GM18951 (cell line): ENCODE results near the gene GATB.

ENCODE experiments used
- POLR2A ChIP-seq: IDR thresholded peaks from 4 replicates; pipeline ENCODE4 v1.6.1; 2011; ENCODE audit warnings: mild to moderate bottlenecking; ENCODE audit not compliant: insufficient read length, insufficient read depth; ENCODE audit errors: extremely low read depth
- in situ Hi-C: fragments of 300-500 bp; cut with MboI; formaldehyde crosslinking; loops from one replicate; pipeline ENCODE4 v1.12.0; 2022; ENCODE audit warnings: low sequenced_read_pairs, mixed read lengths, inconsistent platforms; ENCODE audit not compliant: unreplicated experiment

The GATB gene

DNA sequence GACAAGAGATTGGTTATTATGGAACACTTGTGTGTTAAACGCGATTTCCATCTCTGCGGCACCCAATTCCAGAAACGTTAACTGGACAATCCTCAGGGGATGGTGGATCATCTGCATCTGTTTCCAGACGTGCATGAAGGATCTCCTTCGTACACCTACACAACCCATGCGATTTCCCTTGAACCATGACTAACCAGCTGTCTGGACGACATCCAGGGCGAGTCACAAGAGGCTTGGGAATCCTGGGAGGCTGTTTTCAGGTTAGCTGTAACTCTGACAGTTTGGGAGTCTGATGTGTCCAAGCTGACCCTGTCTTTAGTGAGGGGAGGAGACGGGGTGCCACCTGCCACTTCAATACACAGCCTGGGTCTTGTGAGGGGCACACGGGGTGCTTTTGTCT, 84.5 kb downstream of the GATB start:
- in situ Hi-C loops, result no loop called here
- TF ChIP-seq POLR2A, result no peak

DNA sequence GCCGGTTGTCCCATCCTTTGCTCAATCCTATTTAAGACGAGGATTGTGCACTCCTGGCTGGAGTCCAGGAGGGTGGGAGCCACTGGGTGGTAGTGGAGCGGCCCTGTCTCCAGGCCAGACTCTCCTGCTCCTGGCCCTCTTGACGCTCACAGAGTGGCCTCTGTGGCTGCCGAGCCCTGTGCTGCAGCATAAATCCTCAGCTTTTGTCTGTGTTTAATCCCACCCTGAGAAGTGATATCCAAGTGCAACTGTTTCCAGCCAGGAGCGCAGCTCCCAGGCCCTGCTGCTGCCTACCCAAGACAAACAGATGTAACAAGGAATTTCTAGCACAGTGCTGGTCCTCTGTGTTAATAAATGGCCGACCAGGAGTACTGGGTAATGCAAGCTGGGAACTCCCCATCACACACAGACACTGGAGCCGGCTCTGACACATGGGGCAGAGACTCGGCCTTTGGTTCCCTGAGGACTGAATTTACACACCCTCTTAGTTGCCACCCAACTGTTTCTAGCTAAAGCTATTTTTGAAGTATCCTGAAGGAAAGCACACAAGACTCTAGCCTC, 85.3 kb downstream of the GATB start:
- no peak for TF ChIP-seq POLR2A
- in situ Hi-C loops, result no loop called here

DNA sequence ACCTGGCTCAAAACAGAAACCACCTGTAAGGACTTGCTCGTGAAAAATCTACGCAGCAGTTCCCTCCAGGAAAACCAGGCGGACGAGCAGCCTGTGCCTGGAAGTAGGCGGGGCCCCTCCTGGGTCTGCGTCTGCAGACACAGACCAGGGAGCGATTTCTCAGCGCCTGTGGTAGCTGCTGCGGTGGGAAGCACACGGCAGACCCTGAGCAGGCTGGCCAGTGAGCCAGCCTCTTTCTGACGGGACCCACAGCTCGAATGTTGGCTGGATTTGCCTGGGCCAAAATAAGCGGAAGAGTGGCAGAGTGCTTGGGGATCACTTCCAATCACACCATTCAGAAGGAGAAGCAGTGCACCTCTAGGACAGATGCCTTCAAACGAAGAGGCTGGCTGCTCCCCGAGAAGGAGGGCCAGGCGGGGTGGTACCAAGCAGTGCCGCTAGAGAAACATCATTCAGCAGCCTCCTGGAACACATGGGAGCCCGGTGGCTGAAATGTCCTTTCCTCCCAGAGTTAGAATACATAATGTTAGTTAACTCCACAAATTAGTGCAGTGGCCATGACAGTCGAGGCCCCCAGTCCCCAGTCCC, 85.9 kb downstream of the GATB start:
- TF ChIP-seq POLR2A, result no peak
- in situ Hi-C loops, result no loop called here

DNA sequence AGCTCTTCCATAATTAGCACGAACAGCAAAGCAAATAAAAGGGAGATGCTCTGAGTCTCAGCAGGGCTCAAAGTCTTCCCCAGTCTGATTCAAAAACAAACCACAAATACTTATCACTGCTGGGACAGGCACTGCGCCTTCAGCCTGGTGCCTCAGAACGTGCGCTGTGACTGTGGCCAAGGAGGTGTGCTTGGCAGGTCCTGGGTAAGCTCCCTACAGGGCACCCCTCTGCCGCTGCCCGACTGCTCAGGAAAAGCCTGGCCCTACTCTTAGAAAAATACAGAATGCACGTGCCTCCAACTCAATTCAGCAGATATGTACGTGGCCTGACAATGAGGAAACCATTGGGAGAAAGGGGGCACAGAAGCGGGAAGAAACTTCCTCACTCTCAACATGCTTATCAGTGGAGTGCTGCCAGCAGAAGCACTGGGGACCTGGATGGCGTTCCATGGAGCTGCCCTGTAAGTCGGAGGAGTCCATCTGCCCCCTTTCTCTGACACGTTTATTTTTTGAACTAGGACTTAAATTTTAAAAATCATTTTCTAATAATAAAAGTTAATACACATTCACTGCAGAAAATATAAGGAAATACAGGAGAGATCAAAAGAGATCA, 86.8 kb downstream of the GATB start:
- in situ Hi-C loops, result no loop called here
- TF ChIP-seq POLR2A, result no peak

DNA sequence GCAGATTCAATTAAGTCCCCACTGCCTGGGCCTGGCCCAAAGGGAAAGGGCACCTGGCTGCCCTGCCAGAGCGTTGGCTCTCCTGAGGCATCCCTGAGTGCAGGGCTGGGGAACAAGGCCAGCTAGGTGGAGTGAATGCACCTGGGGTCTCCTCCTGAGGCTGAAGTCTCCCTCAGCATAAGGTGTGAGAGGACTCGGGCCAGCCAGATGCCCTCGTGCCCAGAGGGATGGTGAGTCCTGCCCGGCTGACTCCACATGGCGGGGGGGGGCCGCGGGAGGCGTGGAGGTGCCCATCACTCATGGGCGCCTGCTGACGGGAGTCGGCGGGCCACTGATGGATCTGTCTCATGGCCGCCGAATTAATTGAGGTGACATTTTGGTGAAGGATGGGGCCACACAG, 87.8 kb downstream of the GATB start:
- in situ Hi-C loops, result no loop called here

DNA sequence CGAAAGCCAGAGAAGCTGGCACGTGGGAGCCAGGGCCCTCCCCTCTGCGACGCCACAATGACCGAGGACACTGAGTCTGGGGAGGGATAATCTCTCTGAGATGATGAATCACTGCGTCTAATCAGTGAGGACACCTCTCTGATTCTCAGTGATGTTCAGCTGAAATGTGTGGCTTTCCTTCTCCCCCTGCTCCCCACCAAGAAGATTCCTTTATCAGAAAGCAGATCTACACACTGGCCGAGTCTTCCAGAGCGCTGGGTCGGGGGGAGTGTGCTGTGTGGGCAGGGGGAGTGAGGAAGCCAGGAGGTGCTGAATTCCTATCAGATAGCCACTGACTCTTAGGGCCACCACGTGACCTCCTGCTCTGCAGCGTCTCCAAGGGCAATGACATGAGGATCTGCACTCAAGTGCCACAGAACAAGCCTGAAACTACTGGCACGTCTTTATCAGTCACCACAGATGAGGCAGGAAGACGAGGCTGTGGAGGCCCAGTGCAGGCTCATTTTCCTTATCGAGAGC, 89.2 kb downstream of the GATB start:
- in situ Hi-C loops, result no loop called here
- no peak for TF ChIP-seq POLR2A

More for the DNA sequence above, 87.8 kb downstream of the GATB start:
- no peak for TF ChIP-seq POLR2A

DNA sequence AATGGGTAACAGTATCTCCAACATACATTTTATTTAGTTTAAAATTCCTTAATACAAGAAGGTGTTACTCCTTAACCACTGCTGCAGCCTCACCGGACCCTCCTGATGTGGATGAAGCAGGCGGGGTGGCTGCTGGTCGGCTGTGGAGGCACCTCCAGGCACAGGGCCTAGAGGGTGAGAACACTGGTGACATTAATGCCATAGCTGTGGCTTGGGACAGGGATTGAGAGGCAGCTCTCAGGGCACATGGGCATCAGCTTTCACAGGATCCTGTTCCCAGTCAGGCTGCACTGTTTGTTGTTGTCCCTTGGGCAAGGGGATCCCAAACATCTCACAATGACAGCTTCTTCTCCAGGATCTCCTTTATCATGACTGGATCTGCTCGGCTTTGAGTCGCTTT, 90.0 kb downstream of the GATB start:
- in situ Hi-C loops, result no loop called here
- TF ChIP-seq POLR2A, result no peak

DNA sequence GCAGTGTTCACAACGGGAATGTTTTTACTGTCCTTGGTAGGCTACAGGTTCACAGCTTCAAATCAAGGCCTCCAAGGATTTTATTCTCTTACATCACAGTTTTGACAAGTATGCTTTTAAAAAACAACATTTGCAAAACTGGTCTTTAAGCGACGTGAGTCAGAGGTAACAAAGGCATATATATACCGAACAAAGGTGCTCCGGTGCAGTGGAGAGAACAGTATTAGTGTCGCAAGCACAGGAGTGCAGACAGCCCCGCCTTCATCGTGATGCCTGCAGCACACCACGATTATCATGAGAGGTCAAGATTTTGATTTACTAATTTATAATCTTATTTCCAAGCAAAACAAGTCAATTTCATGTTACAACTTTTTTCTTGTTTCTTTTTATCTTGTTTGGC, 90.8 kb downstream of the GATB start:
- in situ Hi-C loops, result no loop called here
- no peak for TF ChIP-seq POLR2A

DNA sequence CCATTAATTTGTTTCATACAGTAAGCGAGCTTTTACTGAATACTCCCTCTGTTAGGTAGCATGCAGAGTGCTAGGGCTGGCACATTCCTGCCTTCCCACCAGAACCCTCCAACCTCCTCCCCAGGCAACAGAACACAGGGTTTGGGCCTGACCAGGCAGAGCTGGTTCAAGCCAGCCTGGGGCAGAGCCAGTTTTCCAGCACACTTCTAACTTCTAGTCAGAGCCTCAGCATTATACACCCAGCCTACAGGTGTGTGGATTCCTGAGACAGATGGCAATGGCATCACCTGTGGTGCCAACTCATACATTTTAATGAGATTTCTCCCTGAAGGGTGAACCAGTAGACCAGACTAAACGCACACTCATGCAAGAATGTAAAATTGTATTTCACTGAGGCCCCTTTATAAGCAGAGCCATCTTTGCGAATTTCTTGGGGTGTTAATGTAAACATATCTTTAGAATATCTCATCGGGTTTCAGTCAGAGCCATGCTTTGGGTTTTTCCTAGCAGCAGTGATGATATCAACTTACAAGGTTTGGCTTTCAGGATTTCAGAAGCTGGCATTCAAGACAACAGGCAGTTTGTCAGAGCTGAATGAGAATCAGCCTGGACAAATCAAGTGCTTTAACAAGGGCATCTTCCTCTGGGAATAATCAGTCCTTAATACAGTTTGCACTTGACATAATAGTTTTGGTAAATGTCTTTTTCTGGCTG, 92.0 kb downstream of the GATB start:
- TF ChIP-seq POLR2A, result no peak
- in situ Hi-C loops, result no loop called here

DNA sequence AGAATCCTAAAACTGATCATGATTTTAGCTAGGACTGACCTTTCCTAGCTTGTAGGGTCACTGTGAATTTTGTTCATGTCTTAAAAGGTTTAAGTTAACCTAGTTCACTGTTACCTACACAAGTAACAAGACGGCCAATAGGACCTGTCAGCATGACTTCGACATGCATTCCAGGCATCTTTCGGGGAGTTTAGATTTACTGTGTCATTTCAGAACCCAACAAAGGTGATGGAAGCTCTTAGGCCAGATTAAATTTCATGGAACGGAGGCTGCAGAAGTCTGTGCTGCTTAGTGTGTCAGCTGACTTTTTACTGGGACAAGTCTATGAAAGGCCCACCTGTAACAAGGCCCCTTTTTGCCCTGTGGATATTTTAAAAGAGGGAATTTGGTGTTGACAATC, 93.1 kb downstream of the GATB start:
- in situ Hi-C loops, result no loop called here

DNA sequence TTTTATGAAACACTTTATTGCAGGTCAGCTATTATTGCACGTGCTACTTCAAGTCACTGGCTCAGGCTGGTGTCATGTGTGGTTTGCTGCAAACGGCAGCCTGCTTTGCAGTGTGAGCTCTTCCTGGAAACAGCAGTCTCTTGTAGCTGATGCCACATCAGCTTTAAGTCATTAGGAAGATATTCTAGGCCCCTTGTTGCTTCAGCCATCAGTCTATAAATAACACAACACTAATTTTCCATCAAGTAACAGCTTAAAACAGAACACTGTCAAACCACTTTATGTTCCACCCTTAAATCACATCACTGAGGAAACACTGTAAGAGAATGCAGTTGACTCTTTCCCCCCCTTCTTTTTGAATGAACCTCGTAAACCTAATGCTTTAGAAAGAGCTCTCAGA, 93.8 kb downstream of the GATB start:
- in situ Hi-C loops, result no loop called here
- no peak for TF ChIP-seq POLR2A

More for the DNA sequence above, 93.1 kb downstream of the GATB start:
- TF ChIP-seq POLR2A, result no peak

DNA sequence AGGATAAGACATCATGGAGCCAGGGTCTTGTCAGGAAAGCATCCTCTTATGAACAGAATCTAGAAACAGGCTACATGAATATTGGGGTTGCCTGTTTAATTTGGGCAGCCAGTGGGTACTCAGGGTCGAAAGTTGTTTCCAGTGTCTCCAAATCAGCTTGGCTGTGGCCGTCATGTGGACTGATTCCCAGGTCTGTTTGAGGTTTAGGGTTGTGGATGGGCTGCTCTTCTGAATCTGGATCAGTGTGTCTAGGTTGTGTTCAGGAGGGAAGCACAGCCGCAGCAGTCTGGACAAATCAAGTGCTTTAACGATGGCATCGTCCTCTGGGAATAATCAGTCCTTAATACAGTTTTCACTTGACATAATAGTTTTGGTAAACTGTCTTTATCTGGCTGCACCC, 94.3 kb downstream of the GATB start:
- no peak for TF ChIP-seq POLR2A
- in situ Hi-C loops, result no loop called here

DNA sequence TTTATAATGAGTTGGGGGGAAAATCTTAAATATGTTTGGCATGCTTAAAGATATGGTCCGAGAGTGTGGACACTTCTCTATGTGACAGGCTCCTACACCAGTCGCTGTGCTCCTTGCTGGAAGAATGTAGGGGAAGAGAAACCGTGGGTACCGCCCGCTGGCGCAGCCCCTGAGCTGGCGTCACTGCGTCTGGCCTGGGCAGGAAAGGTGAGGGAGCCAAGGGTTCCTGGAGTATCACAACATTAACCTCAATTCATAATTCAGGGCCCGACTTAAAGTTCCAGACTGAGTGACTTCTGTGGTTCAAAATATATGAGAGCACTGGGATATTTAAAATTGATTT, 95.1 kb downstream of the GATB start:
- TF ChIP-seq POLR2A, result no peak
- in situ Hi-C loops, result no loop called here
